Endothelial cell of umbilical vein (primary cell): ENCODE measurements around the gene CABP2. TPM values are rescaled to one million over a fixed set of nuclear protein-coding genes. Genes with fewer than 3 reads are reported as not detected.

Experiments
- BruUV-seq: library from RNA; stranded (reverse); fragments of 400-500 nt; replicated peaks from 2 replicates; lab custom pipeline; 2021; lab: Mats Ljungman, UMichigan
- CTCF ChIA-PET: fragments of 300-600, 350-600 bp; sonication (Branson Sonifier 250); formaldehyde crosslinking; loops from one replicate; lab custom pipeline; 2021; ENCODE audit warnings: antibody characterized with exemption, inconsistent platforms; lab: Charles Lee
- POLR2A ChIA-PET: fragments of 300-600, 350-600 bp; sonication (Branson Sonifier 250); formaldehyde crosslinking; loops from one replicate; lab custom pipeline; 2021; ENCODE audit warnings: antibody characterized with exemption, inconsistent platforms; lab: Charles Lee
- DNase-seq: peaks from one replicate; pipeline ENCODE4 v3.0.0-alpha.2; 2011; ENCODE audit warnings: low read depth, low spot score
- FAIRE-seq: peaks from 2 replicates; lab custom pipeline; 2011; peaks lifted over from hg19 to GRCh38; lab: Jason Lieb, UNC
- H2AFZ ChIP-seq: 2 replicates; pipeline ENCODE4 v1.6.0; 2012; ENCODE audit warnings: low read depth, low read length, control low read depth, inconsistent platforms
- H3K27ac ChIP-seq: 2 replicates; pipeline ENCODE4 v1.5.1; 2011; ENCODE audit warnings: low read depth, mild to moderate bottlenecking, control low read depth, low read length, moderate library complexity; ENCODE audit not compliant: insufficient read depth
- H3K27me3 ChIP-seq, 2 experiments: 2 replicates each; pipeline versions ENCODE4 v1.6.0 to v1.6.1; 2011; ENCODE audit warnings: low read length in 2 of 2, mixed read lengths in 1 of 2; ENCODE audit not compliant: control insufficient read depth in 2 of 2, insufficient read depth in 2 of 2
- H3K36me3 ChIP-seq, 2 experiments: 2 replicates in 1 of 2; 3 replicates in 1 of 2; pipeline ENCODE4 v1.5.1; 2011; ENCODE audit warnings: low read length in 2 of 2, mild to moderate bottlenecking in 1 of 2, moderate library complexity in 1 of 2; ENCODE audit not compliant: control insufficient read depth in 2 of 2, insufficient read depth in 2 of 2; ENCODE audit errors: extremely low read depth in 1 of 2
- H3K4me1 ChIP-seq: 3 replicates; pipeline ENCODE4 v1.5.1; 2011; ENCODE audit warnings: mild to moderate bottlenecking, low read length; ENCODE audit not compliant: control insufficient read depth, insufficient read depth; ENCODE audit errors: extremely low read depth
- H3K4me2 ChIP-seq: 2 replicates; pipeline ENCODE4 v1.6.1; 2011; ENCODE audit warnings: low read length, control low read depth, mixed read lengths; ENCODE audit not compliant: insufficient read depth
- H3K4me3 ChIP-seq, 3 experiments: fragments of 200-600 bp in 1 of 3; sonication (generic), shearing (Covaris generic) in 1 of 3; replicated peaks in 1 of 3; 2 replicates each; pipeline ENCODE4 v1.5.1; 2011 to 2016; ENCODE audit warnings: control low read depth in 3 of 3, low read length in 3 of 3, mild to moderate bottlenecking in 2 of 3, inconsistent platforms in 1 of 3, low read depth in 1 of 3, moderate library complexity in 1 of 3; ENCODE audit not compliant: insufficient read depth in 1 of 3
- H3K79me2 ChIP-seq: 2 replicates; pipeline ENCODE4 v1.6.0; 2012; ENCODE audit warnings: low read length, inconsistent platforms; ENCODE audit not compliant: control insufficient read depth, insufficient read depth
- H3K9ac ChIP-seq: replicated peaks from 2 replicates; pipeline ENCODE3; 2011; ENCODE audit warnings: low read length, control low read depth; ENCODE audit not compliant: insufficient read depth; ENCODE audit errors: extremely low read depth
- H3K9me1 ChIP-seq: replicated peaks from 3 replicates; pipeline ENCODE4 v1.6.0; 2011; ENCODE audit warnings: mild to moderate bottlenecking, low read length; ENCODE audit not compliant: control insufficient read depth, insufficient read depth; ENCODE audit errors: extremely low read depth
- H3K9me3 ChIP-seq: replicated peaks from 2 replicates; pipeline ENCODE4 v1.5.1; 2012; ENCODE audit warnings: low read length, inconsistent platforms; ENCODE audit not compliant: control insufficient read depth, insufficient read depth
- H4K20me1 ChIP-seq: replicated peaks from 2 replicates; pipeline ENCODE3; 2011; ENCODE audit warnings: mild to moderate bottlenecking, low read length; ENCODE audit not compliant: control insufficient read depth, insufficient read depth; ENCODE audit errors: extremely low read depth
- EZH2 ChIP-seq: IDR thresholded peaks from 2 replicates; pipeline ENCODE4 v1.6.1; 2012; ENCODE audit warnings: borderline replicate concordance, low read depth, mild to moderate bottlenecking, moderate library complexity, low read length, inconsistent platforms; ENCODE audit not compliant: severe bottlenecking
- FOS ChIP-seq: IDR thresholded peaks from 2 replicates; pipeline ENCODE4 v1.6.1; 2011; ENCODE audit warnings: mild to moderate bottlenecking, low read length, moderate library complexity, borderline replicate concordance; ENCODE audit not compliant: insufficient read depth
- GATA2 ChIP-seq: IDR thresholded peaks from 2 replicates; pipeline ENCODE4 v1.7.0; 2011; ENCODE audit warnings: low read depth, mild to moderate bottlenecking, moderate library complexity, mixed read lengths, low read length; ENCODE audit not compliant: insufficient read length, insufficient read depth
- JUN ChIP-seq: IDR thresholded peaks from 2 replicates; pipeline ENCODE4 v1.6.1; 2011; ENCODE audit warnings: borderline replicate concordance, low read depth; ENCODE audit not compliant: insufficient read length, insufficient read depth
- MYC ChIP-seq: IDR thresholded peaks from one replicate; pipeline ENCODE4 v1.6.1; 2011; ENCODE audit warnings: mild to moderate bottlenecking, low read depth, low read length
- POLR2A ChIP-seq: IDR thresholded peaks from 2 replicates; pipeline ENCODE4 v1.6.1; 2012; ENCODE audit warnings: low read depth, mild to moderate bottlenecking, control low read depth, low read length
- POLR2AphosphoS5 ChIP-seq: IDR thresholded peaks from 2 replicates; pipeline ENCODE4 v1.6.1; 2012; ENCODE audit warnings: low read depth, mild to moderate bottlenecking, control low read depth, low read length, moderate library complexity; ENCODE audit not compliant: insufficient read depth
- dilution Hi-C: fragments of 300-500 bp; cut with MboI; formaldehyde crosslinking; loops from one replicate; pipeline ENCODE4 v1.15.0; 2019; ENCODE audit warnings: low sequenced_read_pairs; ENCODE audit not compliant: extremely low pct_ligation_motif_present
- intact Hi-C: fragments of 100-400 bp; cut with micrococcal nuclease; formaldehyde crosslinking; loops from one replicate; pipeline ENCODE4 v1.10.0; 2022
- polyA plus RNA-seq, 4 experiments: library from polyadenylated mRNA; depleted of rRNA in 3 of 4; stranded (reverse) in 3 of 4; unstranded in 1 of 4; fragments of >200 nt; gene quantifications; 2 replicates each; pipeline versions ENCODE4 v1.2.1 to v1.2.3, GENCODE V29; 2011 to 2012; ENCODE audit warnings: missing spikeins in 1 of 4
- total RNA-seq: library from RNA; stranded (reverse); gene quantifications from 2 replicates; pipeline ENCODE4 v1.2.3, GENCODE V29; 2021
- TF ChIP-seq, protein P1 (sequence below), 2 donors: IDR thresholded peaks; 1 replicate in 1 of 2; 2 replicates in 1 of 2; pipeline ENCODE4 v1.5.1; 2011; ENCODE audit warnings: low read length in 2 of 2, mild to moderate bottlenecking in 2 of 2, moderate library complexity in 2 of 2, control low read depth in 1 of 2, inconsistent platforms in 1 of 2, low read depth in 1 of 2; ENCODE audit not compliant: insufficient read depth in 1 of 2; ENCODE audit errors: extremely low read depth in 1 of 2
- TF ChIP-seq, protein P2 (sequence below): IDR thresholded peaks from 2 replicates; pipeline ENCODE4 v1.6.1; 2011; ENCODE audit not compliant: insufficient read depth, insufficient read length

The CABP2 gene
- total and polyA plus RNA-seq, 2 donors (not counting 3 experiments of a cell fraction or from before 2014, with no cell fraction given), result not detected

GRCh38 chr11:67535561-67535960 is 12.3 kb upstream of the CABP2 start:
- H4K20me1 ChIP-seq, result no peaks in the 10 kb centered on the region
- DNase-seq (no peak), FAIRE-seq (no peak)
- no peak overlapping the region for H3K4me2 ChIP-seq
- no peaks in the 10 kb centered on the region for H3K36me3 ChIP-seq
- H3K79me2 ChIP-seq, result no peaks in the 10 kb centered on the region
- dilution Hi-C loops (no loop called here), intact Hi-C loops (no loop called here)
- H3K9ac ChIP-seq, result no peak overlapping the region
- BruUV-seq, result no TSS peak
- H3K27ac ChIP-seq, result no peak overlapping the region
- no peak overlapping the region for H2AFZ ChIP-seq
- no peak overlapping the region for H3K4me3 ChIP-seq
- no peak for TF ChIP-seq GATA2
- TF ChIP-seq, protein P1, sequence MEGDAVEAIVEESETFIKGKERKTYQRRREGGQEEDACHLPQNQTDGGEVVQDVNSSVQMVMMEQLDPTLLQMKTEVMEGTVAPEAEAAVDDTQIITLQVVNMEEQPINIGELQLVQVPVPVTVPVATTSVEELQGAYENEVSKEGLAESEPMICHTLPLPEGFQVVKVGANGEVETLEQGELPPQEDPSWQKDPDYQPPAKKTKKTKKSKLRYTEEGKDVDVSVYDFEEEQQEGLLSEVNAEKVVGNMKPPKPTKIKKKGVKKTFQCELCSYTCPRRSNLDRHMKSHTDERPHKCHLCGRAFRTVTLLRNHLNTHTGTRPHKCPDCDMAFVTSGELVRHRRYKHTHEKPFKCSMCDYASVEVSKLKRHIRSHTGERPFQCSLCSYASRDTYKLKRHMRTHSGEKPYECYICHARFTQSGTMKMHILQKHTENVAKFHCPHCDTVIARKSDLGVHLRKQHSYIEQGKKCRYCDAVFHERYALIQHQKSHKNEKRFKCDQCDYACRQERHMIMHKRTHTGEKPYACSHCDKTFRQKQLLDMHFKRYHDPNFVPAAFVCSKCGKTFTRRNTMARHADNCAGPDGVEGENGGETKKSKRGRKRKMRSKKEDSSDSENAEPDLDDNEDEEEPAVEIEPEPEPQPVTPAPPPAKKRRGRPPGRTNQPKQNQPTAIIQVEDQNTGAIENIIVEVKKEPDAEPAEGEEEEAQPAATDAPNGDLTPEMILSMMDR (IDR thresholded peaks at IDR 0.05; ENCODE audit: extremely low read depth in 1 of 2, insufficient read depth in 1 of 2, low read depth in 1 of 2, low read length in 2 of 2), result no peak
- TF ChIP-seq MYC, result no peak
- no peak for TF ChIP-seq EZH2
- no peak for TF ChIP-seq JUN
- no peak for TF ChIP-seq POLR2AphosphoS5
- TF ChIP-seq, protein P2, sequence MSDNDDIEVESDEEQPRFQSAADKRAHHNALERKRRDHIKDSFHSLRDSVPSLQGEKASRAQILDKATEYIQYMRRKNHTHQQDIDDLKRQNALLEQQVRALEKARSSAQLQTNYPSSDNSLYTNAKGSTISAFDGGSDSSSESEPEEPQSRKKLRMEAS, result no peak
- no peak for TF ChIP-seq POLR2A
- no peak for TF ChIP-seq FOS
- ChIA-PET POLR2A (no interaction called here), CTCF (no interaction called here)
- H3K4me1 ChIP-seq, result no peaks in the 10 kb centered on the region
- H3K9me3 ChIP-seq, result peaks cover 3% of the 10 kb centered on the region
- H3K9me1 ChIP-seq, result no peaks in the 10 kb centered on the region
- no peaks in the 10 kb centered on the region for H3K27me3 ChIP-seq
